ENCODE measurements around the gene OTUB2. TPM values are rescaled to one million over a fixed set of nuclear protein-coding genes. Genes with fewer than 3 reads are reported as not detected.

The OTUB2 gene
- total RNA-seq, 4 donors from 2014 or later, result 0.47 to 1.7 (median 0.96) TPM

DNA sequence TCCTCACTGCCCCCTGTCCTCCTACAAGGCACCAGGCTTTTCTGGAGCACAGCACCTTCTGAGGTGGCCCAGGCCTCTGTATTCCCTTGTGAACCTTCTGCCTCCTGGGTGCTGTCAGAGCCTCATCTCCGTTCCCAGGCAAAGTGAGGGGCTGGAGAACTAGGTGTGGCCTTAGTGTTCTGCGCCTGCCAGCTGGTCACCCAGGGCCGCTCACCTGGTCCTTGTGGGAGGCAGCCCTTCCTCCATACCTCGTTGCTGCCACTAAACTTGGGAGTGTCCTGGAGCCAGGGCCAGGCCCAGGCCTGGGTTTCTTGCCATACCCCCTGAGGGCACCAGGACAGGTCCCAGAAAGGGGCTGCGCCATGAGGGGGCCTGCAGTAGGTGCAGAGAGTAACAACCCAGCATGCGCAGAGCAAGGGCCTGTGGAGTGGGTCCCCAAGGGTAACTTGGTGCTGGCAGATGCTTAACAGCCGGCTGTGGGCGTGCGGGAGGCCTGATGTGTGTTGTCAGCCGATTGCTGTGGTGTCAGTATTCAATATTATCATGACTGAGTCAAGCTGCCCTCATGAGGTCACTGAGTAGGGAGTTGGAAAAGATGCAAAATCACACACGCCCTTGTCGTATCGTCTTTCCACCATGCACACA, 17.1 kb downstream of the OTUB2 start:
- TF ChIP-seq, protein P1, sequence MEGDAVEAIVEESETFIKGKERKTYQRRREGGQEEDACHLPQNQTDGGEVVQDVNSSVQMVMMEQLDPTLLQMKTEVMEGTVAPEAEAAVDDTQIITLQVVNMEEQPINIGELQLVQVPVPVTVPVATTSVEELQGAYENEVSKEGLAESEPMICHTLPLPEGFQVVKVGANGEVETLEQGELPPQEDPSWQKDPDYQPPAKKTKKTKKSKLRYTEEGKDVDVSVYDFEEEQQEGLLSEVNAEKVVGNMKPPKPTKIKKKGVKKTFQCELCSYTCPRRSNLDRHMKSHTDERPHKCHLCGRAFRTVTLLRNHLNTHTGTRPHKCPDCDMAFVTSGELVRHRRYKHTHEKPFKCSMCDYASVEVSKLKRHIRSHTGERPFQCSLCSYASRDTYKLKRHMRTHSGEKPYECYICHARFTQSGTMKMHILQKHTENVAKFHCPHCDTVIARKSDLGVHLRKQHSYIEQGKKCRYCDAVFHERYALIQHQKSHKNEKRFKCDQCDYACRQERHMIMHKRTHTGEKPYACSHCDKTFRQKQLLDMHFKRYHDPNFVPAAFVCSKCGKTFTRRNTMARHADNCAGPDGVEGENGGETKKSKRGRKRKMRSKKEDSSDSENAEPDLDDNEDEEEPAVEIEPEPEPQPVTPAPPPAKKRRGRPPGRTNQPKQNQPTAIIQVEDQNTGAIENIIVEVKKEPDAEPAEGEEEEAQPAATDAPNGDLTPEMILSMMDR (IDR thresholded peaks at IDR 0.05), result no peak
- DNase-seq (ENCODE audit: low spot score) (no peak), ATAC-seq (ENCODE audit: low FRiP score) (no peak)

DNA sequence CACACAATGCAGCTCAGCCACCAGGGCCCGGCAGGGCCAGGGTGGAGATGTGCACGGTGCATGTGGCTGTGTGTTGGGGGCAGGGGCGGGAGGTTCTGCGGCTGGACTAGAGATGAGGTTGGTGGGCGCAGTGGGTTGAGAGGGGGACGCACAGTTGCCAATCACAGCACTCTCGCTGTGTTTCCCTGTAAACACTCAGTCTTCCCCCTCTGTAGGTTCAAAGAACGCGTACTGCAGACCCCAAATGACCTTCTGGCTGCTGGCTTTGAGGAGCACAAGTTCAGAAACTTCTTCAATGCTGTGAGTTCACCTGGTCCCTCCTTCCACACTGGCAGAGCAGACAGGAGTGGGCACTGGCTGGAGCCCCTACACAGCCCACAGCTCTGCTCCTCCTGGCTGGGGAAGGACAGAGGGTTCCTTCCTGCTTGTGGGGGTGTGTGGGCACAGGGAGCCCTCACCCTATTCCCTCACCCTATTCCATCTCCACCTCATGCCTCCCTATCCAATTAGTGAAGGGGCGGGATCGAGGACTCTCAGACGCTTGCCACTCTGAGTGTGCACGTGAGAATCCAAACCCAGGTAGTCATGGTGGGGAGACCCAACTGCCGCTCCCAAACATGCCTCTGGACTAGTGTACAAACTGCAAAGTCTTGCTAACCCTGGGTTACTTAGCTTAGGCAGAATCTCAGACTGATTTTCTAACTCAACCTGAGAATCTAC, 17.8 kb downstream of the OTUB2 start:
- TF ChIP-seq, protein P1 (IDR thresholded peaks at IDR 0.05), result no peak
- ATAC-seq (ENCODE audit: low FRiP score), result no peak
- no peak for DNase-seq (ENCODE audit: low spot score)

DNA sequence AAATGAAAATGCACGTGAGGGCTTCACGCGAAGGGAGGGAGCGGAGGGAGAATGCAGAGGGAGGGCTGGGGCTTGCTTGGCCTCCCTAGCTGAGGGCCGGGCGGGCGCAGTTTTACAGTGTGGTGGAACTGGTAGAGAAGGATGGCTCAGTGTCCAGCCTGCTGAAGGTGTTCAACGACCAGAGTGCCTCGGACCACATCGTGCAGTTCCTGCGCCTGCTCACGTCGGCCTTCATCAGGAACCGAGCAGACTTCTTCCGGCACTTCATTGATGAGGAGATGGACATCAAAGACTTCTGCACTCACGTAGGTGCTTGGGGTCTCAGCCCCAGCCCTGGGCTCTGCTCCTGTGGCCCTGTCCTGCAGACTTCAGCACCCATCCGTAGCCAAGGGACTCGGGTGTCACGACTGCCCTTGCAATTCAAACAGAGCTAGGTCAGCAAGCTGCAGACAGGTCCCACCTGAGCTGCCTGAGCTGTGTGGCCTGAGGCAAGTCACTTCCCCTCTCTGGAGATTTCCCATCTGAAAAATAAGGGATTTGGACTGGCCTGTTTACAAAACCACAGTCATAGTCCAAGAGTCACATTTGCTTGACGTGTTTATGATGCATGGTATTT, 18.4 kb downstream of the OTUB2 start:
- TF ChIP-seq, protein P1 (IDR thresholded peaks at IDR 0.05), result no peak

DNA sequence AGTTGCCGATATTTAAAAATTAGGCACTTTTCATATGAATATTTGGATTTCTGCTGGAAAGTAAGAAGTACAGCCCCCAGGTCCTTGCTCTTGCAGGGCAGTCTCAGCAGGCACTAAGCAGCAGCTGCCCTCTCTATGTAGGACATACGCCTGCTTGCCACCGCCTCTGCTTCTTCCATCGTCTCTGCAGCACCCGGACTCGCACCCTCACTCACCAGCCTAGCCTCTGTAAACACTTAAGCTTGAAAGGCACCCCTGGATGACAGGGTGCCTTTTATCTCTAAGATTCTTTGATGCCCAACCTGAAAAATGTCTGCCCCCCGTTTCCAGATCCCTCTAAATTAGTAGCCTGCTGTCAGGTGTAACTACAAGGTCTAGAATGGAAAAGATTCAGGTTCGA, 19.0 kb downstream of the OTUB2 start:
- TF ChIP-seq, protein P1 (IDR thresholded peaks at IDR 0.05), result no peak
- no peak for DNase-seq (ENCODE audit: low spot score)
- no peak for ATAC-seq (ENCODE audit: low FRiP score)

More for the DNA sequence above, 18.4 kb downstream of the OTUB2 start:
- ATAC-seq (ENCODE audit: low FRiP score) (no peak), DNase-seq (ENCODE audit: low spot score) (no peak)

DNA sequence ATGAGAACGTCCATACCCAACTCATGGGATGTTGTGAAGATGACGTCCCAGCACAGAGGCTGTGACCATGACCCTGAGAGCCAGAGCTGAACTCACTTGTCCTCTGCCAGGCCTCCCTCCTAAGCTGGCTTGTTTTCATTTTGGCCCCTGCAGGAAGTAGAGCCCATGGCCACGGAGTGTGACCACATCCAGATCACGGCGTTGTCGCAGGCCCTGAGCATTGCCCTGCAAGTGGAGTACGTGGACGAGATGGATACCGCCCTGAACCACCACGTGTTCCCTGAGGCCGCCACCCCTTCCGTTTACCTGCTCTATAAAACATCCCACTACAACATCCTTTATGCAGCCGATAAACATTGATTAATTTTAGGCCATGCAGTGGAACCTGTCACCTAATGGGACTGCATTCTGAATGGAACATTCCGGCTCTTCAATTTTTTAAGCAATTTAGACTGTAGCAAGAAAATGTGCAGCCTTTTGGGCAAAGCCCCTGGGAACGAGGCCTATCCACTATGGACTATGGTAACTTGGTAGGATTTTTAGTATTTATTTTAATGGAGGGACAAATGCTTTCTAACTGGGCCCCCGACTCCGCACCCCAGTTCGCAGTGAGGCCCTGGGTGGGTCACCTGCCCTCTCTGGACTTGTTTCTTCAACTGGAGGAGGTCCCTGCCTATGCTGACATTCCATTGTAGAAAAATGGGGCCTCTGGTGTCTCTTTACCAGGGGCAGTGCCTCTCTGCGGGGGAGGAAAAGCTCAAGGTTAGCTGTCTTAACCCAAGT, 19.6 kb downstream of the OTUB2 start:
- DNase-seq (ENCODE audit: low spot score) (no peak), ATAC-seq (ENCODE audit: low FRiP score) (no peak)

DNA sequence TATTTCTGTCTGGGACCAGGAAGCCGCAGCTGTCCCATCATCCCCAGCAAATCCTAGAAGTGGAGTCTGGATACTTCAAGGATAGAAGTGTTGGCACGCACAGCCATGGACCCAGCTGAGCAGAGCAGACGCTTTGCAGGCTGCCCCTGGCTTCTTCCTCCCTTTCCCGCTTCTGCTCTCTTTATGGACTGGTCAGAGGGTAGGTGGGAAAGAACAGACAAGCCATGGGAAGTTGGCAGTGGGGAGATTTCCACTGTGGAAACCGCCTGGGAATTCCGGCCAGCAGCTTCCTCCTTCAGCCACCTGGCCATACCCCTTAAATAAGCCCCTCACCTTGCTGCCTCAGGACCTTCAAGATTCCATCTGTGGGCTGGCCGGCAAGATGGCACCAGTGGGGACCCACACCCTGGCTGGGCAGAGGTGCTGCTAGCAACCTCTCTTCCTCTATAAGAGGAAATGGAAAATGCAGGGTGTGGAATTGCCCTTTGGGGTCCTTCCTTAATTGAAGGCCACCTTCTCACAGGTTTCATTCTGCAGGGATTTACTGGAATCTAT, 20.6 kb downstream of the OTUB2 start:
- DNase-seq (ENCODE audit: low spot score), result no peak
- TF ChIP-seq, protein P1 (IDR thresholded peaks at IDR 0.05), result no peak
- ATAC-seq (ENCODE audit: low FRiP score), result no peak

More for the DNA sequence above, 19.6 kb downstream of the OTUB2 start:
- TF ChIP-seq, protein P1 (IDR thresholded peaks at IDR 0.05), result no peak

Measured in omental fat pad (tissue), 4 donors.